ENCODE data around the gene PADI2.

PADI2 gene

DNA sequence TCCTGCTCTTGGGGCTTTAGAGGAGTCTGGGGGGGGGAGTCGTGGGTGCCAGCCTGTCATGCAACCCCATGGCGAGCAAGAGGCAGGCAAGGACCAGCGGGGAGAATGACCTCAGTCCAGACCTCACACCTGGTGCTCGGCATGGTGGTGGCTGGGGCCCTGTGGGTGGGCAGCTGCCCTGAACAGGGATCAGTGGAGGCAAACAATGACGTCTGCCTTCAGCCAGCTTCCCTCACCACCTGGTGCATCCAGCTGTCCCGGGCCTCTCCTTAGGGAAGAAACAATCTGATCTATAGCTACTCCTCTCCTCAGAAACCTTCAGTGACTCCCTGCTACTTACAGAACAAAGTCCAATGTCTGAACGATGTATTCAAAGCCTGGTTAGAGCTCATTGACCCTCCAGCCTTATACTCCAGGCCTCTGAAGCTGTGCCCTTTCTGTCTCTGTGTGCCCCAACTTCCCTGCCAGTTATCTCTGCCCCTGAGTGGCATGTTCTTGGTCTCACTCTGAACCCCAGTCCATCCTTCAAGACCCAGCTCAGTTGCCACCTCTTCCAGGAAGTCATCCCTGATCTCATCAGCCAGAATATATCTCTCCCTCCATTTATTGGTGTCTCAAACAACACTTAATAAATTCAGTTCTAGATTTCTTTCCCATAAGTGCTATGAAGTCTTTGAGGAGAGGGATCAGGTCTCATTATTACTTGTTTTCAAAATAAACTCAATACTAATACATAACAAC, 6.6 kb downstream of the PADI2 start:
- H3K9ac ChIP-seq (ENCODE audit: low read depth, low read length): no peak overlapping the region
- no peaks in the 10 kb centered on the region for H3K9me3 ChIP-seq (ENCODE audit: control insufficient read depth, insufficient read depth, low read length)
- no peaks in the 10 kb centered on the region for H3K4me1 ChIP-seq (ENCODE audit: control insufficient read depth, insufficient read depth, low read length)
- H3K36me3 ChIP-seq (ENCODE audit: control insufficient read depth, insufficient read depth, low read length): no peaks in the 10 kb centered on the region
- no peak overlapping the region for H3K4me3 ChIP-seq (ENCODE audit: low read depth, low read length)
- peaks cover 21% of the 10 kb centered on the region for H3K27me3 ChIP-seq (ENCODE audit: control insufficient read depth, insufficient read depth, low read length)
- no peak overlapping the region for H3K27ac ChIP-seq (ENCODE audit: low read depth, low read length)

DNA sequence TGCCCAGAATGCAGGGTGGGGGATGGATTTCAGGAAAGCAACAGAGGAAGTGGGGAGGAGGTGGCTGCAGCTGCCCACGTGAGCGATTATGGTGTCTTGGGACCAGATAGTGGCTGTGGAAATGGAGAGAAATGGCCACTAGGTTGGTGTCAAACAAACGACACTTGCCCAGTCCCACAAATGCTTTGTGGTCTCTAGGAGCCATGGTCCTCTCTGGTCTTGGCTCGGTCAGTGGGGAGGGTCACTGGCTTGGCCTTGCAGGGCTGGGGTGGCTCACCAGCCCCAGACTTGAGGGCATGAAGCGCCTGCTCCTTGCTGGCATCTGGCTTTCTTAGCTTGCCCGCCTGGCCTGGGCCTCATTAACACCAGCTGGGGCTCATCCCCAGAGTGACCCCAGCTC, 7.2 kb downstream of the PADI2 start:
- Histone ChIP-seq H3K27me3 (ENCODE audit: control insufficient read depth, insufficient read depth, low read length) (peaks cover 15% of the 10 kb centered on the region), H3K4me3 (ENCODE audit: low read depth, low read length) (no peak overlapping the region), H3K27ac (ENCODE audit: low read depth, low read length) (no peak overlapping the region), H3K36me3 (ENCODE audit: control insufficient read depth, insufficient read depth, low read length) (no peaks in the 10 kb centered on the region), H3K4me1 (ENCODE audit: control insufficient read depth, insufficient read depth, low read length) (no peaks in the 10 kb centered on the region), H3K9me3 (ENCODE audit: control insufficient read depth, insufficient read depth, low read length) (no peaks in the 10 kb centered on the region), H3K9ac (ENCODE audit: low read depth, low read length) (no peak overlapping the region)

DNA sequence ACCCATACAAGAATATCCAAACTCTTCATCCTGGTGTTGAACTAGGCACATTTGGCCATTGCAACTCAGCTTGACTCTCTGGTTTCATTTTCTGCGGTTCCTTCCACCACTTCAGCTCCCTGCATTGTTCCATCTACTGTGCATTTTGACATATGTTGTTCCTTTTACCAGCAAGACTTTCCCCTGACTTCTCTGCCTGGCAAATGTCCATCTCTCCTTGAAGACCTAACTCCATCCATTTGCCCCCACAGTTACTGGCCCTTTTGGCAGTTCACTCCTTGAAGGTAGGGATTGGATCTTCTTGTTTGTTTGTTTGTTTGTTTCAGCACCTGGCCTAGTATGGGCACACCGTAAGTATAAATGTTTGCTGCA, 8.7 kb downstream of the PADI2 start:
- no peaks in the 10 kb centered on the region for H3K4me1 ChIP-seq (ENCODE audit: control insufficient read depth, insufficient read depth, low read length)
- H3K9me3 ChIP-seq (ENCODE audit: control insufficient read depth, insufficient read depth, low read length): no peaks in the 10 kb centered on the region
- H3K4me3 ChIP-seq (ENCODE audit: low read depth, low read length): no peak overlapping the region
- H3K36me3 ChIP-seq (ENCODE audit: control insufficient read depth, insufficient read depth, low read length): no peaks in the 10 kb centered on the region
- no peak overlapping the region for H3K27ac ChIP-seq (ENCODE audit: low read depth, low read length)
- H3K27me3 ChIP-seq (ENCODE audit: control insufficient read depth, insufficient read depth, low read length): peaks cover 1% of the 10 kb centered on the region; the same call in 1 of the 2 replicates
- no peak overlapping the region for H3K9ac ChIP-seq (ENCODE audit: low read depth, low read length)

DNA sequence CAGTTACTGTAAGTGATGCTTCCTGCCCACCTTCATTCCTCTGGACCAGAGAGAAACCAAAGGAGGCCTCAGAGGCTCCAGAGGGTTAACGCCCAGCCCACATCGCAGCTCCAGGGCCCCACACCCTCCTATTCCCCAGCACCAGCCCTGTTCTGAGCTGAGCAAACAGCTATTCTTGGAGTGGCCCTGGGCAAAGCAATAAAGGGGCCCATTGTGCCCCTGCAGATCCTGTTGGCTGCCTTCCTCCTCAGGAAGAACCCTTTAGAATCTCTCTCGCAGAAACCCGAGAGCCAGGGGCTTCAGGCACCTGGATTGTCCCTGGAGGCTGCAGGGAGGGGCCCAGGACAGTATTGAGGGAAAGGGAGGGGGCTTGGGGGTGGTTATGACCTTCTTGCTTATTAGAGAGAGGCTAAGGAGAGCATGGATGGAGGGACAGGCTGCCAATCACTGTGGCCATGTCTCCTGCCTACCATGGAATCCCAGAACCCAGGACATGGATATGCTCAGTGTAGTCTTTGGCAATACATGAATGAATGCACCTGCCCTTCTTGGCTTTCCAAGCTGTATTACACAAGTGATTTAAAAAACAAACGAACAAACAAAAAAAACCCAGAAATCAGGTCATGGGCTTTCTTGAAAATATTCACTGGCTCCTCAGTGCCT, 9.2 kb downstream of the PADI2 start:
- Histone ChIP-seq H3K9ac (ENCODE audit: low read depth, low read length) (no peak overlapping the region), H3K4me1 (ENCODE audit: control insufficient read depth, insufficient read depth, low read length) (no peaks in the 10 kb centered on the region), H3K4me3 (ENCODE audit: low read depth, low read length) (no peak overlapping the region), H3K27ac (ENCODE audit: low read depth, low read length) (no peak overlapping the region), H3K36me3 (ENCODE audit: control insufficient read depth, insufficient read depth, low read length) (no peaks in the 10 kb centered on the region), H3K27me3 (ENCODE audit: control insufficient read depth, insufficient read depth, low read length) (no peaks in the 10 kb centered on the region), H3K9me3 (ENCODE audit: control insufficient read depth, insufficient read depth, low read length) (no peaks in the 10 kb centered on the region)

DNA sequence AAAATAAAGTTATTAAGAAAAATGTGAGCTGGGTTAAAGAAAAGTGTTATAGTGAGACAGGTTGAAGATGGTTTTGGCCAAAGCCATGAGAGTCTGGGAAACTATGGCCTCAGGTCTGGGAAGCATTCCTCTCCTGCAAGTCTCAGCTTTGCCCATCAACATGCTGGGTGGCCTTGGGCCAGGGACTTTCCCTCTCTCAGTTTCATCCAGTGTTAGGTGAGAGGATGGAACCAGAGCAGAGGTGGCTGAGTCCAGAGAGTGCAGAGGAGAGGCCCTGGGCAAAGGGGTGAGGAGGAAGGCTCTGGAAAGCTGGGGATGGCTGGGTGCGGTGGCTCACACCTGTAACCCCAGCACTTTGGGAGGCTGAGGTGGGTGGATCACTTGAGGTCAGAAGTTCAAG, 10.5 kb downstream of the PADI2 start:
- H3K36me3 ChIP-seq (ENCODE audit: control insufficient read depth, insufficient read depth, low read length): no peaks in the 10 kb centered on the region
- no peaks in the 10 kb centered on the region for H3K4me1 ChIP-seq (ENCODE audit: control insufficient read depth, insufficient read depth, low read length)
- H3K4me3 ChIP-seq (ENCODE audit: low read depth, low read length): no peak overlapping the region
- no peak overlapping the region for H3K9ac ChIP-seq (ENCODE audit: low read depth, low read length)
- H3K27ac ChIP-seq (ENCODE audit: low read depth, low read length): no peak overlapping the region
- H3K27me3 ChIP-seq (ENCODE audit: control insufficient read depth, insufficient read depth, low read length): no peaks in the 10 kb centered on the region
- H3K9me3 ChIP-seq (ENCODE audit: control insufficient read depth, insufficient read depth, low read length): no peaks in the 10 kb centered on the region

DNA sequence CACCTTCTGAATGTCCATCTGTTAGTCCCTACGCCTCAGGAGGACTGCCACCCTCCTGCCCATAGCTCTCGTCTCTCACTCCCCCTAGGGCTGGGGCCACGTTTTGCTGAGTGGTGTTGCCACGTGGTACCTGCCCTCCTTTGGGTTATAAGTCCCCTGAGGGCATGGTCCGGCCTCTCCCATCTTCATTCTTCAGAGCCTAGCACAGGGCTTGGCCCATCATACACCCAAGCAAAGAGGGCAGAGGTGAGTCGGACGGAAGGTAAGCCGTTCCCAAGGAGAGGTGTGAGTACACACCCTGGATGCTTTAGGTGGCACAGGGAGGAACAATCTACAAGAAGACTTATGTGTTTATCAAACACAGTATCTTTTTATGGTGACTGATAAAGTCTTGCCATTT, 10.9 kb downstream of the PADI2 start:
- Histone ChIP-seq H3K4me1 (ENCODE audit: control insufficient read depth, insufficient read depth, low read length) (no peaks in the 10 kb centered on the region), H3K27ac (ENCODE audit: low read depth, low read length) (no peak overlapping the region), H3K9ac (ENCODE audit: low read depth, low read length) (no peak overlapping the region), H3K9me3 (ENCODE audit: control insufficient read depth, insufficient read depth, low read length) (no peaks in the 10 kb centered on the region), H3K27me3 (ENCODE audit: control insufficient read depth, insufficient read depth, low read length) (no peaks in the 10 kb centered on the region), H3K36me3 (ENCODE audit: control insufficient read depth, insufficient read depth, low read length) (no peaks in the 10 kb centered on the region), H3K4me3 (ENCODE audit: low read depth, low read length) (no peak overlapping the region)

DNA sequence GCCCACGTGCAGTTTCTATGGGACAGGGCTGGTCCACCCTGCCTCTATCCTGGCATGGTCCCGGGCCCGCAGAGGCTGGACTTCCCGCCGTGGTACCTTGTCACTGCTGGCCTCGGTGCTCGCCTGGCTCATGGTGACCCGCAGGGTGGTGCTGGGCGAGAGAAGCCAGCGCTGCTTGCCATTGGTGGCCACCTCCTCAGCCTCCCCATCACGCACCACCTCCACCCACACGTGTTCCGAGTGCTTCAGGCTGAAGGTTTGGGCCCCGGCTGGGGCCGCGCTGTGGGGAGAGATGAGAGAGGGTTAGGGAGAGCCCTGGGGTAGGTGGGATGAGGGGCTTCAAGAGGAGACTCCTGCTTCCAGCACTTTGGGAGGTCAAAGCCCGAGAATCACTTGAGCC, 14.5 kb downstream of the PADI2 start:
- H3K9me3 ChIP-seq (ENCODE audit: control insufficient read depth, insufficient read depth, low read length): no peaks in the 10 kb centered on the region
- H3K9ac ChIP-seq (ENCODE audit: low read depth, low read length): no peak overlapping the region
- no peaks in the 10 kb centered on the region for H3K36me3 ChIP-seq (ENCODE audit: control insufficient read depth, insufficient read depth, low read length)
- no peak overlapping the region for H3K4me3 ChIP-seq (ENCODE audit: low read depth, low read length)
- no peak overlapping the region for H3K27ac ChIP-seq (ENCODE audit: low read depth, low read length)
- H3K4me1 ChIP-seq (ENCODE audit: control insufficient read depth, insufficient read depth, low read length): no peaks in the 10 kb centered on the region
- H3K27me3 ChIP-seq (ENCODE audit: control insufficient read depth, insufficient read depth, low read length): no peaks in the 10 kb centered on the region

DNA sequence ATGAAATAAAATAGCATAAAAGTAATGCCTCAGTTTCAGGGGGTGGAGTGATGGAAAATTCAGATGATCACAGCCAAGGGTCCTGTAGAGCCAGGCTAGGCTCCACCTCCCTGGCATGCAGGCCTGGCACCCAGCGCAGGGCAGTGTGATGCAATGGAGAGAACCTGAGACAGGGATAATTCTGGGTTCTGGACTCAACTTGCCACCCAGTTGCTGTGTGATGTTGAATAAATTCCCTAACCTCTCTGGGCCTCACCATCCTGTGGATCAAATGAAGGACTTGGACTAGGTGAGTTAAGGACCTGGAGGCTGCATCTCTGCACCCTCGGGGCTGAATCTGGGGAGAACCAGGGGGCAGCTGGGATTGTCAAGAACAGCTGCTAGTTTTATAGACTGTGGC, 17.0 kb downstream of the PADI2 start:
- Histone ChIP-seq H3K4me3 (ENCODE audit: low read depth, low read length) (no peak overlapping the region), H3K27ac (ENCODE audit: low read depth, low read length) (no peak overlapping the region), H3K4me1 (ENCODE audit: control insufficient read depth, insufficient read depth, low read length) (no peaks in the 10 kb centered on the region), H3K9me3 (ENCODE audit: control insufficient read depth, insufficient read depth, low read length) (no peaks in the 10 kb centered on the region), H3K27me3 (ENCODE audit: control insufficient read depth, insufficient read depth, low read length) (no peaks in the 10 kb centered on the region), H3K9ac (ENCODE audit: low read depth, low read length) (no peak overlapping the region), H3K36me3 (ENCODE audit: control insufficient read depth, insufficient read depth, low read length) (no peaks in the 10 kb centered on the region)

DNA sequence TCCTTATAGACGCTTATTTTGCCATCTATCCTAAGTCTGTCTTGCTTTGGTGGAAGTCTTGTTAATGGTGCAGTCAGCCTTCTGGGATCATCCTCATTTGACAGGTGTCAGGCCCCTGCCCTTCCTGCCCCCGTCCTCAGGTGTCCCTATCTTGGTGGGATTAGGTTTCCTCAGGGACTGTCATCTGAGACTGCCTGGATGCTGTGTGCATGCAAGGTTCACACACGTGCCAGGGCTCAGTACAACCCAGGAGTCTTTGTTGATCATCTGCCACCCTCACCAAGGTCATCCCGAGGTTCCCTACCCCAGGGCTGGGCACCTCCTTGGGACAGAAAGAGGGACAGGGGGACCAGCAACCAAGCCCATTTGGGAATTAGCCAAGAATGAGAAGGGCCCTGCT, 18.0 kb downstream of the PADI2 start:
- no peak overlapping the region for H3K9ac ChIP-seq (ENCODE audit: low read depth, low read length)

DNA sequence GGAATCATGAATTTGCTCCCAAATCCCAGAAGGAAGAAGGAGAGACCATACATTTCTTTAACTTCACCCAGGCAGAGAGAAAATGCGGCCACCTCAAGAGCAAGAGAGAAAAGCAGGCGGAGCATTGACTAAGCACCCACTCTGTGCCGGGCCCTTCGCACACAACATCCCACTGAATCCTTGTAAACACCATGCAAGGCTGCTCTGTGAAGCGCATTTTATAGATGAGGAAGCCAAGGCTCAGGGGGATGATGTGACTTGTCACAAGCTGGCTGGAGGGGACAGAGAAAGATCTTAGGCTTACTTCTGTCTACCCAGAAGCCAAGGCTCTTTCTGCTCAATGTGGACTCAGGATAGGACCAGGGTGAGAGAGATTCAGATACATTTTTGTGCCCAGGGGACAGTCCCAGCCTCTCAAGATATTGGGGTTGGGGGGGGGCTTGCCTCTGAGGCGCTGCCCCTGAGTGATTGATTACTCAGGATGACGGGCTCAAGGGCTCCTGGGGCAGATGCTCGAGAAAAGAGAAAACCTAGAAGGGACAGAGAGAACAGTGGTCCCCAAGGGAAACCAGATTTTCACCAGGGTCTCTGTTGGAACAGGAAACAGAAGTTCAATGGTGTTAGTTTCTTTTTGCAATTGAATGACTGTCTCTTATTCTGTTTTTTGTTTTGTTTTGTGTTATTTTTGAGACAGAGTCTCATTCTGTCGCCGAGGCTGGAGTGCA, 19.5 kb downstream of the PADI2 start:
- Histone ChIP-seq H3K4me3 (ENCODE audit: low read depth, low read length) (no peak overlapping the region), H3K27me3 (ENCODE audit: control insufficient read depth, insufficient read depth, low read length) (no peaks in the 10 kb centered on the region), H3K9ac (ENCODE audit: low read depth, low read length) (no peak overlapping the region), H3K4me1 (ENCODE audit: control insufficient read depth, insufficient read depth, low read length) (no peaks in the 10 kb centered on the region), H3K9me3 (ENCODE audit: control insufficient read depth, insufficient read depth, low read length) (no peaks in the 10 kb centered on the region), H3K27ac (ENCODE audit: low read depth, low read length) (no peak overlapping the region), H3K36me3 (ENCODE audit: control insufficient read depth, insufficient read depth, low read length) (no peaks in the 10 kb centered on the region)

More for the DNA sequence above, 18.0 kb downstream of the PADI2 start:
- H3K9me3 ChIP-seq (ENCODE audit: control insufficient read depth, insufficient read depth, low read length): no peaks in the 10 kb centered on the region
- H3K27me3 ChIP-seq (ENCODE audit: control insufficient read depth, insufficient read depth, low read length): no peaks in the 10 kb centered on the region
- H3K27ac ChIP-seq (ENCODE audit: low read depth, low read length): no peak overlapping the region
- no peak overlapping the region for H3K4me3 ChIP-seq (ENCODE audit: low read depth, low read length)
- no peaks in the 10 kb centered on the region for H3K36me3 ChIP-seq (ENCODE audit: control insufficient read depth, insufficient read depth, low read length)
- H3K4me1 ChIP-seq (ENCODE audit: control insufficient read depth, insufficient read depth, low read length): no peaks in the 10 kb centered on the region

Measured in HUES48 (cell line).